SK-N-MC (cell line): ENCODE results near the gene CNTNAP4.

Source experiments
- EZH2 ChIP-seq: fragments of 200-600 bp; sonication (generic); IDR thresholded peaks from one replicate; pipeline ENCODE4 v1.6.1; 2017; ENCODE audit warnings: antibody characterized with exemption
- FOXP2 ChIP-seq: optimal IDR thresholded peaks from 2 replicates; pipeline ENCODE3; 2011; ENCODE audit warnings: mild to moderate bottlenecking, moderate library complexity; ENCODE audit not compliant: insufficient read depth; ENCODE audit errors: extremely low read length, control extremely low read depth

- no peak for TF ChIP-seq EZH2
- TF ChIP-seq FOXP2: no peak
Observed at GRCh38 chr16:76338472-76338871, 61.3 kb downstream of the CNTNAP4 start.
